SU-DHL-6 (cell line): ENCODE measurements around the gene FAM168B.

Experiments
- H2AFZ ChIP-seq: fragments of 200-600 bp; sonication (generic); 2 replicates; pipeline ENCODE4 v1.6.1; 2014; ENCODE audit warnings: low read depth, mild to moderate bottlenecking, moderate library complexity, mixed read lengths, antibody characterized with exemption, low read length; ENCODE audit not compliant: severe bottlenecking
- H3F3A ChIP-seq: fragments of 200-600 bp; shearing (Covaris generic); 2 replicates; pipeline ENCODE4 v1.6.0; 2016; ENCODE audit warnings: antibody characterized with exemption, mild to moderate bottlenecking; ENCODE audit not compliant: insufficient read depth
- H3K27ac ChIP-seq: fragments of 200-600 bp; sonication (generic); 2 replicates; pipeline ENCODE4 v1.5.1; 2016; ENCODE audit warnings: low read depth, mild to moderate bottlenecking, low read length, moderate library complexity, mixed read lengths
- H3K27me3 ChIP-seq: fragments of 200-600 bp; sonication (generic), shearing (Covaris generic); 2 replicates; pipeline ENCODE4 v1.6.0; 2014; ENCODE audit warnings: mild to moderate bottlenecking, low read length
- H3K36me3 ChIP-seq: fragments of 200-600 bp; sonication (generic); 2 replicates; pipeline ENCODE4 v1.6.1; 2014; ENCODE audit warnings: mild to moderate bottlenecking, low read length, mixed read lengths
- H3K4me2 ChIP-seq: fragments of 300-600, 200-600 bp; shearing (Covaris generic), sonication (generic); 2 replicates; pipeline ENCODE4 v1.6.0; 2014; ENCODE audit warnings: low read length, low read depth, mild to moderate bottlenecking; ENCODE audit not compliant: poor library complexity, severe bottlenecking
- H3K4me3 ChIP-seq: fragments of 200-600 bp; sonication (generic); 2 replicates; pipeline ENCODE4 v1.5.1; 2014; ENCODE audit warnings: antibody characterized with exemption, low read length, mild to moderate bottlenecking, mixed read lengths; ENCODE audit not compliant: insufficient read depth, poor library complexity, severe bottlenecking
- H3K79me2 ChIP-seq: fragments of 200-600 bp; sonication (generic); 2 replicates; pipeline ENCODE4 v1.6.1; 2014; ENCODE audit warnings: mild to moderate bottlenecking, low read length, moderate library complexity; ENCODE audit not compliant: insufficient read depth
- H3K9ac ChIP-seq: fragments of 200-600 bp; sonication (generic); 2 replicates; pipeline ENCODE4 v1.7.0; 2014; ENCODE audit warnings: mild to moderate bottlenecking, low read length
- H3K9me2 ChIP-seq: fragments of 200-600 bp; sonication (generic); replicated peaks from 2 replicates; pipeline ENCODE4 v1.6.1; 2014; ENCODE audit warnings: low read length; ENCODE audit not compliant: insufficient read depth
- H3K9me3 ChIP-seq: fragments of 200-600 bp; sonication (generic); 2 replicates; pipeline ENCODE4 v1.6.1; 2014; ENCODE audit warnings: low read length, mixed read lengths; ENCODE audit not compliant: insufficient read depth
- H4K20me1 ChIP-seq: fragments of 200-600 bp; sonication (generic); 2 replicates; pipeline ENCODE4 v1.6.1; 2014; ENCODE audit warnings: low read depth, mild to moderate bottlenecking, antibody characterized with exemption, low read length, moderate library complexity, mixed read lengths
- EZH2phosphoT487 ChIP-seq: fragments of 200-600 bp; sonication (generic), shearing (Covaris generic); conservative IDR thresholded peaks from 2 replicates; pipeline ENCODE4 v1.6.1; 2018; ENCODE audit warnings: mild to moderate bottlenecking, antibody characterized with exemption, low read length, moderate library complexity, mixed read lengths
- TF ChIP-seq, protein P1 (sequence below): fragments of 200-600 bp; sonication (generic); IDR thresholded peaks from one replicate; pipeline ENCODE4 v1.5.1; 2017; ENCODE audit warnings: antibody characterized with exemption, mild to moderate bottlenecking, low read length, moderate library complexity; ENCODE audit not compliant: insufficient read depth, poor library complexity, severe bottlenecking

FAM168B gene

DNA sequence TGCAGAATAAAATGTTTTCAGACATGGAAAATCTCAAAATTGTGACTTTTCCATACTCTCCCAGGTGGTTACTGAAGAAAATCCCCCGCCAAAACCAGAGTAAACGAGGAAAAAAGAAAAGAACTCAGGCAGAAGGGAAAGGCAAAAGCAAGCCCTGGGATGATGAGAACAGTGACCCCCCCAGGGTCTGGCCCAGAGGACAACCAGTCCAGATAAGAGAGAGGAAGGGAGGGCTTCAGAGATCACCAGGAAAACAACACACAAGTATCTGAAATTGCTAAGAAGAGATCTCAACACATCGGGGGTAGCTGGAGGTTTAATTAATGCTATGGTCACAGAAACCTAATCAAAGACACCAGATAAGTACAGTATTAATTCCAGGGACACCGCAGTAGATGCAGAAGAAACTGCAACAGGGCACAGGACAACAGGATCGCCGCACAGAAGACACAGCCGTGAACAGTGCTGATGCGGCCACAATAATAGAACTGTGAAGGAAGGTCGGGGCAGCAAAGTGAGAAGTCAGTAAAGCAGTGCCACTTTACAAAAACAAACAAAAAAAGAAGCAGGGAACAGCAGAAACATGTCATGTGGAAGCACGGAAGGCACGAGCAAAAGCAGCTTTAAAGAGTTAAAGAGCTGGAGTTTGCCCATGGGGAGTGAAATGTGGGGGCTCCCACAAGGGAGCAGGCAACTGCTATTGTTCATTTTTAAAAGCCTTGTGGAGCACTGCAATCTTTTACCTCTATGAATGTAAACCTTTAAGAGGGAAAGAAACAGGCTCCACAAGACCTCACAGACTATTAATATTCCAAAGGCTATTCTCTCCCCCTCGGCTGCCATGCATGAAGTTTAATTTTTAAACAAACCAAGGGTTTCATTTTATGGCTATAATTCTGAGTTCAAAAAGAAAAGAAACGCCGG lies 28.4 kb downstream of the FAM168B start:
- Histone ChIP-seq H3K9me3 (no peaks in the 10 kb centered on the region), H4K20me1 (peaks cover 21% of the 10 kb centered on the region; the same call in 1 of the 2 replicates)

DNA sequence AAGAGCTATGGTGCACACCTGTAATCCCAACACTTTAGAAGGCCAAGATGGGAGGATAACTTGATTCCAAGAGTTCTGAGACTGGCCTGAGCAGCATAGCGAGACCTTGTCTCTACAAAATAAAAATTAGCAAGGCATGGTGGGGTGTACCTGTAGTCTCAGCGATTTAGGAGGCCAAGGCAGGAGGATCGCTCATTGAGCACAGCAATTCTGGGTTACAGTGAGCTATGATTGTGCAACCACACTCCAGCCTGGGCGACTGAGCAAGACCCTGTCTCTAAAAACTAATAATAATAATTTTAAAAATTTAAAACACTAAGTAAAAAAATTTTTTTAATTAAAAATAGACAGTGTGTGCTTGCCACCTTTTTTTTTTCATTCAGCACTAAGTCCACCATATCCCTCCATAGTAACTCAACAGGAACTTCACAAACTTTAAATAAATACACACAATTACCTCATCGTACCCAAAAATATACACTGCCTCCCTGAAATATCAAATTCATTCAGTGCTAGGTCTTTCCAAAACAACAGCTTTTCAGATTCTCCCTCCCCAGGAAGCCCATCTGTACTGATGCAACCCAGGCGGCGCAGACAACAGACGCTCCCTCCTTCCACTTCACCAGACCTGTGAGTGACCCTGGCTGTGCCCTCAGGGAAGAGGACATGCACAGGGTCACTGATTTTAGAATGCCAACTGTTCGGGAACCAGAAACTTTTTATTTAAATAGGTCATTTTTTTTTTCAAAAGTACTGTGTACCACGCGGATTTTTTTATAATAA lies 29.6 kb downstream of the FAM168B start:
- peaks cover 26% of the 10 kb centered on the region for H4K20me1 ChIP-seq
- H3K36me3 ChIP-seq = peaks cover 10% of the 10 kb centered on the region; the same call in 1 of the 2 replicates
- no peak for TF ChIP-seq EZH2phosphoT487
- TF ChIP-seq, protein P1, sequence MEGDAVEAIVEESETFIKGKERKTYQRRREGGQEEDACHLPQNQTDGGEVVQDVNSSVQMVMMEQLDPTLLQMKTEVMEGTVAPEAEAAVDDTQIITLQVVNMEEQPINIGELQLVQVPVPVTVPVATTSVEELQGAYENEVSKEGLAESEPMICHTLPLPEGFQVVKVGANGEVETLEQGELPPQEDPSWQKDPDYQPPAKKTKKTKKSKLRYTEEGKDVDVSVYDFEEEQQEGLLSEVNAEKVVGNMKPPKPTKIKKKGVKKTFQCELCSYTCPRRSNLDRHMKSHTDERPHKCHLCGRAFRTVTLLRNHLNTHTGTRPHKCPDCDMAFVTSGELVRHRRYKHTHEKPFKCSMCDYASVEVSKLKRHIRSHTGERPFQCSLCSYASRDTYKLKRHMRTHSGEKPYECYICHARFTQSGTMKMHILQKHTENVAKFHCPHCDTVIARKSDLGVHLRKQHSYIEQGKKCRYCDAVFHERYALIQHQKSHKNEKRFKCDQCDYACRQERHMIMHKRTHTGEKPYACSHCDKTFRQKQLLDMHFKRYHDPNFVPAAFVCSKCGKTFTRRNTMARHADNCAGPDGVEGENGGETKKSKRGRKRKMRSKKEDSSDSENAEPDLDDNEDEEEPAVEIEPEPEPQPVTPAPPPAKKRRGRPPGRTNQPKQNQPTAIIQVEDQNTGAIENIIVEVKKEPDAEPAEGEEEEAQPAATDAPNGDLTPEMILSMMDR = no peak

More for the DNA sequence above, 28.4 kb downstream of the FAM168B start:
- no peaks in the 10 kb centered on the region for H3F3A ChIP-seq
- TF ChIP-seq EZH2phosphoT487 = no peak
- TF ChIP-seq, protein P1 = no peak
- H2AFZ ChIP-seq = no peak overlapping the region
- no peak overlapping the region for H3K9ac ChIP-seq
- peaks cover 94% of the 10 kb centered on the region for H3K79me2 ChIP-seq
- H3K27ac ChIP-seq = no peak overlapping the region
- H3K4me3 ChIP-seq = no peak overlapping the region
- no peaks in the 10 kb centered on the region for H3K9me2 ChIP-seq
- H3K27me3 ChIP-seq = no peaks in the 10 kb centered on the region
- H3K36me3 ChIP-seq = peaks cover 10% of the 10 kb centered on the region; the same call in 1 of the 2 replicates
- H3K4me2 ChIP-seq = no peak overlapping the region

DNA sequence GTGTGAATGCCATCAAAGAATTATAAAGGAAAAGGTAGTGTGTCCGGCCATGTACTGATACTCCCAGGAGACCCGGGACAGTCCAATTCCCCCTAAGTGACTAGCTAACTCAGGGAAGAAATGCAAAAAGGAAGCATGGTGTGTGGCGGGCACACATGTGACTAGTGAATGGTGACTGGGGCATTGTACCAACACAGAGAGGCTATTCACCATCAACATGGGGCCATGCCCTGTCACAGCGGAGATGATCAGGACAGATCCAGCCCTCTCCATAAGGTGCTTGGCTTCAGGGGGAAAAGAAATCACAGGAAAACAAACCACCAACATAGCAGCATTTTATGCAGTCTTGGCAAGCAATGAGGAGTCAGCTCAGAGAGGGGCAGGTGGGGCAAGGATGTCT lies 34.3 kb downstream of the FAM168B start:
- no peak overlapping the region for H3K27ac ChIP-seq
- H4K20me1 ChIP-seq = peaks cover 16% of the 10 kb centered on the region
- TF ChIP-seq EZH2phosphoT487 = no peak
- TF ChIP-seq, protein P1 = no peak
- H3K79me2 ChIP-seq = peaks cover 71% of the 10 kb centered on the region
- no peak overlapping the region for H3K9ac ChIP-seq
- H2AFZ ChIP-seq = no peak overlapping the region
- H3K4me3 ChIP-seq = no peak overlapping the region
- no peak overlapping the region for H3K4me2 ChIP-seq
- H3K9me3 ChIP-seq = no peaks in the 10 kb centered on the region
- H3F3A ChIP-seq = no peaks in the 10 kb centered on the region
- H3K36me3 ChIP-seq = peaks cover 9% of the 10 kb centered on the region; the same call in 1 of the 2 replicates
- no peaks in the 10 kb centered on the region for H3K9me2 ChIP-seq
- no peaks in the 10 kb centered on the region for H3K27me3 ChIP-seq

More for the DNA sequence above, 29.6 kb downstream of the FAM168B start:
- H3K4me3 ChIP-seq = no peak overlapping the region
- no peaks in the 10 kb centered on the region for H3F3A ChIP-seq
- H3K4me2 ChIP-seq = no peak overlapping the region
- H3K9me2 ChIP-seq = no peaks in the 10 kb centered on the region
- no peak overlapping the region for H2AFZ ChIP-seq
- no peak overlapping the region for H3K9ac ChIP-seq
- H3K27ac ChIP-seq = no peak overlapping the region
- H3K27me3 ChIP-seq = no peaks in the 10 kb centered on the region
- peaks cover 96% of the 10 kb centered on the region for H3K79me2 ChIP-seq
- no peaks in the 10 kb centered on the region for H3K9me3 ChIP-seq
